GM12873 (cell line): Measurements from ENCODE around the gene DPY19L3.

Experiments
- TF ChIP-seq, protein P1 (sequence below): IDR thresholded peaks from 2 replicates; pipeline ENCODE4 v1.5.1; 2012; ENCODE audit warnings: low read depth, mild to moderate bottlenecking, moderate library complexity, low read length, control low read depth; ENCODE audit not compliant: insufficient read depth; ENCODE audit errors: missing control alignments

The DPY19L3 gene

DNA sequence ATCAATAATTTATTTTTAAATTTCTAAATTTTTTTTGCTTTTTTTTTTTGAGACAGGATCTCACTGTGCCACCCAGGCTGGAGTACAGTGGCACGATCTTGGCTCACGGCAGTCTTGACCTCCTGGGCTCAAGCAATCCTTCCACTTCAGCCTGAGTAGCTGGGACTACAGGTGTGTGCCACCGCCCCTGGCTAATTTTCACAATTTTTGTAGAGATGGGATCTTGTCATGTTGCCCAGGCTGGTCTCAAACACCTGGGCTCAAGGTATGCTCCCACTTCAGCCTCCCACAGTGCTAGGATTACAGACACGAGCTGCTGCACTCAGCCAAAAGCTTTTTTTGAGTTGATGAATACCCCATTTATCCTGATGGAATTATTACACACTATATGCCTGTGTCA, 50.8 kb downstream of the DPY19L3 start:
- TF ChIP-seq, protein P1, sequence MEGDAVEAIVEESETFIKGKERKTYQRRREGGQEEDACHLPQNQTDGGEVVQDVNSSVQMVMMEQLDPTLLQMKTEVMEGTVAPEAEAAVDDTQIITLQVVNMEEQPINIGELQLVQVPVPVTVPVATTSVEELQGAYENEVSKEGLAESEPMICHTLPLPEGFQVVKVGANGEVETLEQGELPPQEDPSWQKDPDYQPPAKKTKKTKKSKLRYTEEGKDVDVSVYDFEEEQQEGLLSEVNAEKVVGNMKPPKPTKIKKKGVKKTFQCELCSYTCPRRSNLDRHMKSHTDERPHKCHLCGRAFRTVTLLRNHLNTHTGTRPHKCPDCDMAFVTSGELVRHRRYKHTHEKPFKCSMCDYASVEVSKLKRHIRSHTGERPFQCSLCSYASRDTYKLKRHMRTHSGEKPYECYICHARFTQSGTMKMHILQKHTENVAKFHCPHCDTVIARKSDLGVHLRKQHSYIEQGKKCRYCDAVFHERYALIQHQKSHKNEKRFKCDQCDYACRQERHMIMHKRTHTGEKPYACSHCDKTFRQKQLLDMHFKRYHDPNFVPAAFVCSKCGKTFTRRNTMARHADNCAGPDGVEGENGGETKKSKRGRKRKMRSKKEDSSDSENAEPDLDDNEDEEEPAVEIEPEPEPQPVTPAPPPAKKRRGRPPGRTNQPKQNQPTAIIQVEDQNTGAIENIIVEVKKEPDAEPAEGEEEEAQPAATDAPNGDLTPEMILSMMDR, result no peak

GRCh38 chr19:32457571-32458158, 52.1 kb downstream of the DPY19L3 start:
- TF ChIP-seq, protein P1, result no peak

GRCh38 chr19:32458500-32459123, 53.0 kb downstream of the DPY19L3 start:
- TF ChIP-seq, protein P1, result no peak

- TF ChIP-seq, protein P1, result no peak
Measured at GRCh38 chr19:32459204-32459865, 53.8 kb downstream of the DPY19L3 start.

DNA sequence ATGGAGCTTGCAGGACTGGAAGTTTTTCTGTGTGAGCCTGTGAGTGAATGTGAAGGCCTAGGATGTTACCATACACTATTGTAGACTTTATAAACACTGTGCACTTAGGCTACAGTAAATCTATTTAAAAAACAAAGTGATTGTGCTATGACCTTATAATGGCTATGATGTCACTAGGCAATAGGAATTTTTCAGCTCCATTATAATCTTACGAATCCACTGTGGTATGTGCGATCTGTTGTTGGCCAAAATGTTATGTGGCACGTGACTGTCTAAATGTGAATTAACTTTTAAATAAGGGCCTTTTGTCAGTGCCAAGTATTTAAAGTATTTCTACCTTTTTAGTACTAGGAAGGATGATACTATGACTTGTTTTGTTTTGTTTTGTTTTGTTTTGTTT, 54.9 kb downstream of the DPY19L3 start:
- TF ChIP-seq, protein P1, result no peak

DNA sequence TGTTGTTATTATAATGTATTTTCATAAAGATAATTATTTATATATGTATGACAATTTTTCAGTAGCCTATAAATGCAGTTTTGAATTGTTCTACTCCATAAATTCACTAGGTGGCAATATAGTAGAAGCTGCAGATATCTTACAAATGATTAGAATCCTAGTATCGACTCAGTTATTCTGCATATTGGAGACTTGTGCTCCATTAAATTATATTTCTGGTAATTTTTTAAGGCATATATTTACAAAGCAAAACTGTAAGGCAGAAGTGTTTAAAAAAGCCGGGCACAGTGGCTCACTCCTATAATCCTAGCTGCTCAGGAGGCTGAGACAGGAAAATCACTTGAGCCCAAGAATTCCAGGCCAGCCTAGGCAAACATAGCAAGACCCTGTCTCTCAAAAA, 58.7 kb downstream of the DPY19L3 start:
- TF ChIP-seq, protein P1, result no peak

GRCh38 chr19:32465176-32465575, 59.6 kb downstream of the DPY19L3 start:
- TF ChIP-seq, protein P1, result no peak
